Cardiac muscle cell (in vitro differentiated cells and primary cell): Measurements from ENCODE around the gene CCDC188. TPM values are rescaled to one million over a fixed set of nuclear protein-coding genes. Genes with fewer than 3 reads are reported as not detected.

Experiments
- DNase-seq, 2 donors: peaks; one replicate each; pipeline versions ENCODE4 v3.0.0 to v3.0.0-alpha.2; 2010 to 2017; ENCODE audit warnings: low read depth in 1 of 2, low spot score in 1 of 2
- H3K27ac ChIP-seq: fragments of 200-600 bp; sonication (generic); 2 replicates; pipeline ENCODE4 v1.5.1; 2016
- H3K27me3 ChIP-seq: fragments of 200-600 bp; sonication (generic); 2 replicates; pipeline ENCODE4 v1.6.0; 2016; ENCODE audit warnings: control low read depth
- H3K36me3 ChIP-seq: fragments of 200-600 bp; sonication (generic); 2 replicates; pipeline ENCODE4 v1.5.1; 2016; ENCODE audit warnings: control low read depth
- H3K4me1 ChIP-seq: fragments of 200-600 bp; sonication (generic); 2 replicates; pipeline ENCODE4 v1.8.1; 2017; ENCODE audit warnings: low read depth, mild to moderate bottlenecking, mixed run types
- H3K4me3 ChIP-seq: fragments of 200-600 bp; sonication (generic); 2 replicates; pipeline ENCODE4 v1.5.1; 2016; ENCODE audit warnings: mild to moderate bottlenecking
- H3K9me3 ChIP-seq: fragments of 200-600 bp; sonication (generic); 2 replicates; pipeline ENCODE4 v1.5.1; 2017; ENCODE audit warnings: low read depth, mild to moderate bottlenecking, control low read depth
- polyA plus RNA-seq: library from polyadenylated mRNA; unstranded; fragments of >200 nt; fragmentation: Nextera tagmentation; extraction: Ambion mirVana; gene quantifications from 2 replicates; pipeline ENCODE4 v1.2.1, GENCODE V29; 2016
- total RNA-seq: library from RNA; depleted of rRNA; stranded (reverse); fragments of >200 nt; gene quantifications from 2 replicates; pipeline ENCODE4 v1.2.3, GENCODE V29; 2016
- TF ChIP-seq, protein P1 (sequence below): IDR thresholded peaks from 2 replicates; pipeline ENCODE4 v1.5.1; 2012; ENCODE audit warnings: low read depth, mild to moderate bottlenecking, low read length

The CCDC188 gene
- total and polyA plus RNA-seq, 2 experiments from 2014 or later = not detected

DNA sequence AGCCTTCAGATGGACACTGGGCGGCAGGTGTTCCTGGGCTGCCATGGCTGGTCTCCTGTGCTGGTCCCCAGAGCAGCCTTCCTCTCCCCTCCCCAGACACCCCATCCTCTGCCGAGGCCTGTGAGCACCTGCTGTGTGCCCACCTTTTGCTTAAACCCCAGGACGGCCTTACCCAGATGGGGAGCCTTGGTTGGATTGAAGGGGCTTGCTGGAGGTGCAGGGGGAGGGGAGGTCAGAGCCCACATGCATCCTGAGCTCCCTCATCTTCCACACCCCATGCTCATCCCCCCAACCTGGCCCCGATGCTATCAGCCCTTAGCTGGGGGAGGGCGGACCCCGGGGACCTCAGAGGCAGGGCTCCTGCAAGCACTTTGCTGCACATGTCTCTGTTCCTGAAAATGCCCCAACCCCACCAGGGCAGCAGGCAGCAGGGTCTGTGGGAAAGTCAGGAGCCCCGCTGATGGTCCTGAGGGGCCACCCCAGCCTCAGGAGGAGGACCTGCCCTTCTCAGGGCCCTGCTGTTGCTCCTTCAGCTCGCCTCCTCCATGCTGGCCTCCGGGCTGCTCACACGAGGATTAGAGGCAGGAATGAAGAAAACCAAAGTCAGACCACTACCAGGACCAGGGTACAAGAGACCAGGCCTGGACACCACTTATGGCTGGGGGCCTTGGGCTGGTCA, 41.6 kb upstream of the CCDC188 start:
- no peaks in the 10 kb centered on the region for H3K27me3 ChIP-seq
- H3K27ac ChIP-seq = no peak overlapping the region
- no peaks in the 10 kb centered on the region for H3K9me3 ChIP-seq
- H3K4me1 ChIP-seq = no peaks in the 10 kb centered on the region
- no peak for DNase-seq
- H3K36me3 ChIP-seq = no peaks in the 10 kb centered on the region
- TF ChIP-seq, protein P1, sequence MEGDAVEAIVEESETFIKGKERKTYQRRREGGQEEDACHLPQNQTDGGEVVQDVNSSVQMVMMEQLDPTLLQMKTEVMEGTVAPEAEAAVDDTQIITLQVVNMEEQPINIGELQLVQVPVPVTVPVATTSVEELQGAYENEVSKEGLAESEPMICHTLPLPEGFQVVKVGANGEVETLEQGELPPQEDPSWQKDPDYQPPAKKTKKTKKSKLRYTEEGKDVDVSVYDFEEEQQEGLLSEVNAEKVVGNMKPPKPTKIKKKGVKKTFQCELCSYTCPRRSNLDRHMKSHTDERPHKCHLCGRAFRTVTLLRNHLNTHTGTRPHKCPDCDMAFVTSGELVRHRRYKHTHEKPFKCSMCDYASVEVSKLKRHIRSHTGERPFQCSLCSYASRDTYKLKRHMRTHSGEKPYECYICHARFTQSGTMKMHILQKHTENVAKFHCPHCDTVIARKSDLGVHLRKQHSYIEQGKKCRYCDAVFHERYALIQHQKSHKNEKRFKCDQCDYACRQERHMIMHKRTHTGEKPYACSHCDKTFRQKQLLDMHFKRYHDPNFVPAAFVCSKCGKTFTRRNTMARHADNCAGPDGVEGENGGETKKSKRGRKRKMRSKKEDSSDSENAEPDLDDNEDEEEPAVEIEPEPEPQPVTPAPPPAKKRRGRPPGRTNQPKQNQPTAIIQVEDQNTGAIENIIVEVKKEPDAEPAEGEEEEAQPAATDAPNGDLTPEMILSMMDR = no peak
- H3K4me3 ChIP-seq = no peak overlapping the region

DNA sequence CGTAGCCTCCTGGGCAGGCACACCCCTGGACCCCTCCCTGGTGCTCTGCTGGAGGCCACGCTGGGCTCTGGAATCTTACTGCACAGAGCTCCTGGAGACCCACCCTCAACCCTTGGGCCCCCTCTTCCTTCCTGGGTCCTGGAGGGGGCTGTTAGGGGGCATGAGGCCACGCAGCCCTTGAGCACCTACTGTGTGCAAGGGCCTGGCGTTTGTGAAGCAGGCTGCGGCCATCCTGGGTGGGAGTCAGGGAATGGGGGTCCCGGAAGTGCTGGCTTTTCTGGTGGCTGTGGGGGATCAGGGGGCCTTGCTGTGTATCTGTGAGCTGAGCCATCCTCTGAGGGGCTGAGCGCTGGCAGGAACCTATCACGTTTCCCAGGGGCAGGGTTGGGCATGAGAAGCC, 40.9 kb upstream of the CCDC188 start:
- Histone ChIP-seq H3K9me3 (no peaks in the 10 kb centered on the region), H3K4me1 (no peaks in the 10 kb centered on the region), H3K27ac (no peak overlapping the region), H3K36me3 (no peaks in the 10 kb centered on the region), H3K27me3 (no peaks in the 10 kb centered on the region), H3K4me3 (no peak overlapping the region)
- no peak for DNase-seq
- TF ChIP-seq, protein P1 = no peak

DNA sequence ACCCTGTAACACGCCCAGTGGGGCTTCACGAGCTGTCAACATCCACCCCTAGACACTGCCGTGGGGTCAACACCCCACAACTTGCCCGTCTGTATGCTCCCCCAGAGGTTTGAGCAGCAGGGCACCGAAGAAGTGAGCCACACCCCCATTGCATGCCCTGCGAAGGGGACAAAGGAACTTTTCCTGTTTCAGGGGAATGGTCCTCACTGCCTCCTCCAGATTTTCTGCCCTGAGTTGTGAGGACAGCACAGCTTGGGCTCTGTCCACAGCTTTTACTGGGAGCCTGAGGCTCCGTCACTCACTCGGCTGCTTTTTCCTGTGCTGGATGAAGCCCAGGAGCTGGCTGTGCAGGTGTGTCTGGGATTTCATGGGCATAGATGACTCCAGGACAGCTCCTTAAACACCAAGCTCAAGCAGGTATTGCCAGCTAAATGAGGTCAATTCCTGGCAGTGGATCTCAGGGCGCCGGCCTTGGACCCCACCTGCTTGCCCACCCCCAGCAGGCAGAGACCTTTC, 40.2 kb upstream of the CCDC188 start:
- Histone ChIP-seq H3K27me3 (no peaks in the 10 kb centered on the region), H3K4me1 (no peaks in the 10 kb centered on the region), H3K36me3 (no peaks in the 10 kb centered on the region), H3K9me3 (no peaks in the 10 kb centered on the region), H3K4me3 (no peak overlapping the region), H3K27ac (no peak overlapping the region)
- DNase-seq = no peak
- TF ChIP-seq, protein P1 = no peak

DNA sequence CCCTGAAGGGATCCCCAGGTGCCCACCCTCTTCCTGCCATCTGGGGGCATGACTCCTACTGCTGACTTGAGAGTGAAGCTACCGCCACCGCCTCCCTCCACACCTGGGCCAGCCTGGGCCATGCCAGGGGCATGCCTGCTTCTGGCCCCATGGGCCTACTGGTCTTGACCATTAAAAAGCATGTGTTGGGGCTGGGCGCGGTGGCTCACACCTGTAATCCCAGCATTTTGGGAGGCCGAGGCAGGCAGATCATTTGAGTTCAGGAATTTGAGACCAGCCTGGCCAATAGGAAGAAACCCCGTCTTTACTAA, 37.7 kb upstream of the CCDC188 start:
- TF ChIP-seq, protein P1 = no peak
- DNase-seq = no peak
- no peaks in the 10 kb centered on the region for H3K36me3 ChIP-seq
- H3K9me3 ChIP-seq = no peaks in the 10 kb centered on the region
- no peak overlapping the region for H3K4me3 ChIP-seq
- H3K27me3 ChIP-seq = no peaks in the 10 kb centered on the region
- peaks cover 3% of the 10 kb centered on the region for H3K4me1 ChIP-seq
- H3K27ac ChIP-seq = no peak overlapping the region

DNA sequence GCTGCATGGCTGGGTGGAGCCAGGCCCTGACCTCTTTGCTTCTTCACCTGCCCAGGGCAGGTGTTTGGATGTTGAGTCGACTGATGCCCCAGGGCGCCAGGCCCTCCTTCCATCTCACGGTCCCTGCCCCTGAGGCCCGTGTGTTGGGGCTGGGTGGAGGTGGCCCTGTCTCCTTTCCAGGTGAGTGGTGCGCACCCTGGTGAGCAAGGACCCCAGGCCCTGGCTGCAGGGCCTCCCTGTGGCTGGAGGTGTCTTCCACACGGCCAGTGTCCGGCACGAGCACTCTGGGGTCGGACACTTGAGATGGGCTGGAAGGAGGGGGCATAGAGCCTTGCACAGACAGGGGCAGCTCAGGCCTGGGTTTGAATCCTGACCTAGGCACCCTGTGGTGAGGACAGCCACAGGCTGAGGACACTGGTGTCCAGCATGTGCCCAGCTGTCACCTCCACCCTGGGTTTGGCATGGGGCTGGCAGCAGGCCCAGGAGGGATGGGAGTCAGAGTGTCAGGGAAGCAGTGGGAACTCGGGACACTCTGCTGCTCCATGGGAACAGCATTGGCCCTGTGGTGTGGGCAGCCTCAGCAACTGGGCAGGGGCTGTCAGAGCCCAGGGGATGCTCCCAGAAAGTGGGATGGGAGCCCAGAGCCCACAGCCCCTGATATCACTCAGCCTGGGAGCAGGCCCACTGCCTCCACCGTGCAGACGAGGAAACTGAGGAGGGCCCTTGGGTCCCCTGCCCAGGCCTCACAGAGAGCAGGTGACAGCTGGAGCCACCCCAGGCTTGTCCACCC, 37.1 kb upstream of the CCDC188 start:
- Histone ChIP-seq H3K9me3 (no peaks in the 10 kb centered on the region), H3K27me3 (no peaks in the 10 kb centered on the region), H3K27ac (no peak overlapping the region), H3K4me1 (peaks cover 3% of the 10 kb centered on the region), H3K4me3 (no peak overlapping the region), H3K36me3 (no peaks in the 10 kb centered on the region)
- TF ChIP-seq, protein P1 = no peak
- no peak for DNase-seq
